HCT116 (cell line): ENCODE measurements around the gene RGS19. TPM values are rescaled to one million over a fixed set of nuclear protein-coding genes. Genes with fewer than 3 reads are reported as not detected.

Experiments
- ATAC-seq: fragments of 200-7000 bp; cut with Tn5 transposase; 2 replicates; pipeline ENCODE4 v1.9.1; 2020; ENCODE audit warnings: mild to moderate bottlenecking, moderate library complexity
- BruUV-seq: library from RNA; stranded (reverse); fragments of 400-500 nt; replicated peaks from 2 replicates; lab custom pipeline; 2021; lab: Mats Ljungman, UMichigan
- CTCF ChIA-PET: fragments of 300-600 bp; sonication (Branson Sonifier 250); formaldehyde crosslinking; loops from one replicate; lab custom pipeline; 2021; ENCODE audit warnings: antibody characterized with exemption; lab: Charles Lee
- POLR2A ChIA-PET: fragments of 300-600, 350-600 bp; sonication (Branson Sonifier 250); formaldehyde crosslinking; loops from one replicate; lab custom pipeline; 2021; ENCODE audit warnings: antibody characterized with exemption; lab: Charles Lee
- RAD21 ChIA-PET, 2 experiments: fragments of 300-600 bp; sonication (Branson Sonifier 250); formaldehyde crosslinking; loops; one replicate each; lab custom pipeline; 2023; ENCODE audit warnings: low total read pairs in 2 of 2; ENCODE audit not compliant: uncharacterized antibody in 2 of 2, unreplicated experiment in 2 of 2, low non-redundant PET in 1 of 2; lab: Charles Lee
- DNase-seq: peaks from one replicate; pipeline ENCODE4 v3.0.0-alpha.2; 2010; ENCODE audit warnings: low read depth, low spot score
- H2AFZ ChIP-seq: fragments of 200-600 bp; shearing (Covaris generic), sonication (generic); 2 replicates; pipeline ENCODE4 v1.6.1; 2017; ENCODE audit warnings: low read depth, mixed run types, mixed read lengths, antibody characterized with exemption, low read length; ENCODE audit not compliant: poor library complexity, severe bottlenecking
- H3K27ac ChIP-seq: 2 replicates; pipeline ENCODE4 v1.5.1; 2012; ENCODE audit warnings: low read depth, low read length
- H3K27me3 ChIP-seq: fragments of 200-600 bp; sonication (generic); 2 replicates; pipeline ENCODE4 v1.6.1; 2016; ENCODE audit warnings: mixed run types, low read length, mixed read lengths; ENCODE audit not compliant: insufficient read depth
- H3K36me3 ChIP-seq, 2 experiments: fragments of 200-500 bp in 1 of 2; fragments of 200-600 bp in 1 of 2; sonication (Bioruptor generic) in 1 of 2; sonication (generic) in 1 of 2; 2 replicates each; pipeline versions ENCODE4 v1.5.1 to v1.6.1; 2014 to 2016; ENCODE audit warnings: low read length in 2 of 2, inconsistent platforms in 1 of 2, mixed read lengths in 1 of 2, mixed run types in 1 of 2; ENCODE audit not compliant: insufficient read depth in 2 of 2, control insufficient read depth in 1 of 2
- H3K4me1 ChIP-seq, 2 experiments: fragments of 200-600 bp in 1 of 2; sonication (generic) in 1 of 2; 2 replicates each; pipeline versions ENCODE4 v1.5.1 to v1.6.1; 2012 to 2017; ENCODE audit warnings: low read length in 2 of 2, inconsistent platforms in 1 of 2, mild to moderate bottlenecking in 1 of 2, mixed read lengths in 1 of 2, mixed run types in 1 of 2, moderate library complexity in 1 of 2; ENCODE audit not compliant: insufficient read depth in 2 of 2, control insufficient read depth in 1 of 2
- H3K4me2 ChIP-seq: fragments of 200-600 bp; sonication (generic); 2 replicates; pipeline ENCODE4 v1.6.1; 2017; ENCODE audit warnings: mixed run types, low read length, mixed read lengths
- H3K4me3 ChIP-seq, 2 experiments: fragments of 200-600 bp in 1 of 2; sonication (generic) in 1 of 2; replicated peaks in 1 of 2; 2 replicates each; pipeline ENCODE4 v1.5.1; 2011 to 2016; ENCODE audit warnings: low read length in 2 of 2, control low read depth in 1 of 2, low read depth in 1 of 2, mild to moderate bottlenecking in 1 of 2, mixed read lengths in 1 of 2, mixed run types in 1 of 2
- H3K79me2 ChIP-seq: fragments of 200-600 bp; sonication (generic); 2 replicates; pipeline ENCODE4 v1.6.1; 2017; ENCODE audit warnings: mild to moderate bottlenecking, mixed run types, low read length, moderate library complexity, mixed read lengths; ENCODE audit not compliant: insufficient read depth
- H3K9ac ChIP-seq: fragments of 200-600 bp; sonication (generic); 2 replicates; pipeline ENCODE4 v1.6.1; 2016; ENCODE audit warnings: low read length, mixed read lengths
- H3K9me2 ChIP-seq: fragments of 200-600 bp; sonication (generic), shearing (Covaris generic); 2 replicates; pipeline ENCODE4 v1.6.1; 2017; ENCODE audit warnings: mixed run types, mild to moderate bottlenecking, moderate library complexity; ENCODE audit not compliant: insufficient read depth
- H3K9me3 ChIP-seq, 2 experiments: fragments of 200-500 bp in 1 of 2; fragments of 200-600 bp in 1 of 2; sonication (Bioruptor generic) in 1 of 2; sonication (generic) in 1 of 2; 2 replicates each; pipeline ENCODE4 v1.6.1; 2014 to 2017; ENCODE audit warnings: low read length in 2 of 2, mixed read lengths in 2 of 2, inconsistent platforms in 1 of 2, low read depth in 1 of 2, mild to moderate bottlenecking in 1 of 2, mixed run types in 1 of 2, moderate library complexity in 1 of 2; ENCODE audit not compliant: control insufficient read depth in 1 of 2, insufficient read depth in 1 of 2
- H4K20me1 ChIP-seq: fragments of 200-600 bp; sonication (generic), shearing (Covaris generic); 2 replicates; pipeline ENCODE4 v1.6.1; 2017; ENCODE audit warnings: mixed run types, mild to moderate bottlenecking, moderate library complexity; ENCODE audit not compliant: insufficient read depth
- EZH2phosphoT487 ChIP-seq: fragments of 200-600 bp; IDR thresholded peaks from 2 replicates; pipeline ENCODE4 v1.6.1; 2018; ENCODE audit warnings: antibody characterized with exemption, borderline replicate concordance
- FOSL1 ChIP-seq: IDR thresholded peaks from 2 replicates; pipeline ENCODE4 v1.6.1; 2012; ENCODE audit warnings: low read depth
- REST ChIP-seq: IDR thresholded peaks from 2 replicates; pipeline ENCODE4 v1.6.1; 2012; ENCODE audit warnings: low read depth
- SIN3A ChIP-seq: IDR thresholded peaks from 2 replicates; pipeline ENCODE4 v1.6.1; 2012; ENCODE audit warnings: low read depth
- intact Hi-C: fragments of 100-400 bp; cut with micrococcal nuclease; formaldehyde crosslinking; loops from 2 replicates; pipeline ENCODE4 v1.10.0; 2022
- microRNA-seq: library from miRNA; unstranded; fragments of <30 nt; microRNA quantifications from one replicate; pipeline ENCODE4, GENCODE V29; 2016; ENCODE audit warnings: borderline number of aligned reads
- total RNA-seq: library from RNA; stranded (reverse); gene quantifications from one replicate; pipeline ENCODE4 v1.2.1, GENCODE V29; 2021; ENCODE audit not compliant: unreplicated experiment

The RGS19 gene
- total RNA-seq, 1 experiment from 2014 or later, result 21.4 TPM

GRCh38 chr20:64023361-64024140, 55.8 kb downstream of the RGS19 start:
- BruUV-seq, result no TSS peak
- Histone ChIP-seq H3K27ac (no peak overlapping the region), H3K79me2 (no peaks in the 10 kb centered on the region), H3K9ac (no peak overlapping the region), H3K9me3 (no peaks in the 10 kb centered on the region), H2AFZ (no peak overlapping the region), H3K27me3 (no peaks in the 10 kb centered on the region), H4K20me1 (no peaks in the 10 kb centered on the region), H3K4me2 (no peak overlapping the region), H3K9me2 (no peaks in the 10 kb centered on the region), H3K36me3 (peaks cover 37 to 44% of the 10 kb centered on the region in 2 experiments), H3K4me3 (no peak overlapping the region), H3K4me1 (no peaks in the 10 kb centered on the region)
- intact Hi-C loops, result no loop called here
- TF ChIP-seq EZH2phosphoT487 (no peak), FOSL1 (no peak), REST (no peak), SIN3A (no peak)
- ATAC-seq, result no peak
- DNase-seq, result no peak
- POLR2A ChIA-PET, result no interaction called here
- RAD21 ChIA-PET, result no interaction called here
- CTCF ChIA-PET, result interaction anchor here (0.6 kb wide), 1 partner anchor 38 kb away, joined by 3 read pairs; no protein-coding TSS in a partner anchor

Small RNA genes lying within 50 kb of the gene (microRNA-seq; reads per million reads assigned to microRNA genes)
- 5.6 reads per million, percentile 13 among the genes with 10 or more reads in this experiment for gene MIR6813

Other genes starting within 250 kb of the RGS19 start
- gene ZBTB46, start 248.3 kb downstream of the RGS19 start, total RNA-seq, result 10.7 TPM
- not detected for gene ABHD16B, start 218.0 kb downstream of the RGS19 start, total RNA-seq
- 149 TPM for gene TPD52L2, start 214.2 kb downstream of the RGS19 start, total RNA-seq
- 38.3 TPM for gene DNAJC5, start 184.4 kb downstream of the RGS19 start, total RNA-seq
- 54.2 TPM for gene UCKL1, start 123.1 kb downstream of the RGS19 start, total RNA-seq
- 10.3 TPM for gene ZNF512B, start 109.6 kb downstream of the RGS19 start, total RNA-seq
- gene SAMD10, start 99.9 kb downstream of the RGS19 start, total RNA-seq, result 4.2 TPM
- 74.9 TPM for gene PRPF6, start 98.4 kb downstream of the RGS19 start, total RNA-seq
- 2.5 TPM for gene C20orf204, start 43.3 kb downstream of the RGS19 start, total RNA-seq
- 3.3 TPM for gene SOX18, start 29.9 kb downstream of the RGS19 start, total RNA-seq
- 29.7 TPM for gene TCEA2, start 16.3 kb downstream of the RGS19 start, total RNA-seq
- 1.6 TPM for gene OPRL1, start 564 bp upstream of the RGS19 start, total RNA-seq
- not detected for gene LKAAEAR1, start 4.9 kb upstream of the RGS19 start, total RNA-seq
- gene NPBWR2, start 28.0 kb upstream of the RGS19 start, total RNA-seq, result not detected
- gene MYT1, start 84.9 kb upstream of the RGS19 start, total RNA-seq, result 7.1 TPM
- gene PCMTD2, start 176.2 kb upstream of the RGS19 start, total RNA-seq, result 44.7 TPM